ENCODE results near the gene FST.

GRCh38 chr5:53453898-53454718, 26.3 kb upstream of the FST start:
- TF ChIP-seq CTCF (IDR thresholded peaks at IDR 0.05; ENCODE audit: low read depth, low read length, poor library complexity, severe bottlenecking) (no peak), EZH2phosphoT487 (IDR thresholded peaks at IDR 0.05; ENCODE audit: borderline replicate concordance, low read length) (no peak)
